RWPE2 (cell line): ENCODE results near the gene C1orf52.

Experiments used
- ATAC-seq: fragments of 200-7000 bp; cut with Tn5 transposase; 3 replicates; pipeline ENCODE4 v1.9.1; 2021; ENCODE audit warnings: low read depth
- DNase-seq: peaks from one replicate; pipeline ENCODE4 v3.0.0-alpha.2; 2020; ENCODE audit warnings: low spot score
- H3K27ac ChIP-seq: fragments of 450-650 bp; 2 replicates; pipeline ENCODE4 v1.5.1; 2017; ENCODE audit warnings: mild to moderate bottlenecking; ENCODE audit not compliant: poor library complexity, severe bottlenecking
- H3K27me3 ChIP-seq: fragments of 250-450 bp; sonication (Bioruptor Pico); 2 replicates; pipeline ENCODE4 v1.5.1; 2021; ENCODE audit warnings: mild to moderate bottlenecking, moderate library complexity; ENCODE audit not compliant: insufficient read depth, poor library complexity, severe bottlenecking
- H3K36me3 ChIP-seq: fragments of 250-450 bp; sonication (Bioruptor Pico); 2 replicates; pipeline ENCODE4 v1.5.1; 2020; ENCODE audit warnings: low read depth, mild to moderate bottlenecking, moderate library complexity
- H3K4me1 ChIP-seq: fragments of 250-450 bp; sonication (Bioruptor Pico); 2 replicates; pipeline ENCODE4 v1.5.1; 2021; ENCODE audit warnings: mild to moderate bottlenecking, moderate library complexity; ENCODE audit not compliant: insufficient read depth, poor library complexity, severe bottlenecking
- H3K4me3 ChIP-seq: fragments of 250-450 bp; sonication (Bioruptor Pico); 2 replicates; pipeline ENCODE4 v1.5.1; 2021; ENCODE audit warnings: mild to moderate bottlenecking, moderate library complexity; ENCODE audit not compliant: severe bottlenecking
- H3K9me3 ChIP-seq: fragments of 250-450 bp; sonication (Bioruptor Pico); 2 replicates; pipeline ENCODE4 v1.5.1; 2021; ENCODE audit warnings: mild to moderate bottlenecking, moderate library complexity; ENCODE audit not compliant: severe bottlenecking
- CTCF ChIP-seq: fragments of 450-650 bp; IDR thresholded peaks from one replicate; pipeline ENCODE4 v1.5.1; 2017; ENCODE audit warnings: mild to moderate bottlenecking, moderate library complexity; ENCODE audit not compliant: poor library complexity, severe bottlenecking

Gene C1orf52

GRCh38 chr1:85203573-85204171 lies 55.8 kb downstream of the C1orf52 start:
- Histone ChIP-seq H3K4me3 (no peak overlapping the region), H3K4me1 (peaks cover 18% of the 10 kb centered on the region), H3K9me3 (no peaks in the 10 kb centered on the region), H3K36me3 (no peaks in the 10 kb centered on the region), H3K27me3 (no peaks in the 10 kb centered on the region), H3K27ac (peak overlapping the region; percentile 23)
- TF ChIP-seq CTCF: no peak
- ATAC-seq: no peak
- no peak for DNase-seq

GRCh38 chr1:85202864-85203255 lies 56.6 kb downstream of the C1orf52 start:
- Histone ChIP-seq H3K27me3 (no peaks in the 10 kb centered on the region), H3K27ac (peak overlapping the region; percentile 23), H3K36me3 (no peaks in the 10 kb centered on the region), H3K4me3 (no peak overlapping the region), H3K4me1 (peaks cover 25% of the 10 kb centered on the region), H3K9me3 (no peaks in the 10 kb centered on the region)
- ATAC-seq: no peak
- DNase-seq: no peak
- TF ChIP-seq CTCF: no peak

GRCh38 chr1:85202092-85202863 lies 57.2 kb downstream of the C1orf52 start:
- Histone ChIP-seq H3K27ac (peak overlapping the region; percentile 72), H3K27me3 (no peaks in the 10 kb centered on the region), H3K36me3 (no peaks in the 10 kb centered on the region), H3K4me3 (peak overlapping the region; percentile 87), H3K4me1 (peaks cover 29% of the 10 kb centered on the region), H3K9me3 (no peaks in the 10 kb centered on the region)
- ATAC-seq (0 out of 3 replicates have a peak, but pooled peaks have one; percentile 3), DNase-seq (no peak)
- no peak for TF ChIP-seq CTCF

- no peaks in the 10 kb centered on the region for H3K9me3 ChIP-seq
- H3K27ac ChIP-seq: peak overlapping the region; percentile 72
- H3K36me3 ChIP-seq: no peaks in the 10 kb centered on the region
- H3K4me1 ChIP-seq: peaks cover 29% of the 10 kb centered on the region
- ATAC-seq (peak; percentile 78), DNase-seq (peak; percentile 71)
- H3K4me3 ChIP-seq: peak overlapping the region; percentile 87
- H3K27me3 ChIP-seq: no peaks in the 10 kb centered on the region
- no peak for TF ChIP-seq CTCF
These were observed 57.9 kb downstream of the C1orf52 start for GRCh38 chr1:85201340-85202091.
